ENCODE data around the gene RPL13A.

RPL13A gene

DNA sequence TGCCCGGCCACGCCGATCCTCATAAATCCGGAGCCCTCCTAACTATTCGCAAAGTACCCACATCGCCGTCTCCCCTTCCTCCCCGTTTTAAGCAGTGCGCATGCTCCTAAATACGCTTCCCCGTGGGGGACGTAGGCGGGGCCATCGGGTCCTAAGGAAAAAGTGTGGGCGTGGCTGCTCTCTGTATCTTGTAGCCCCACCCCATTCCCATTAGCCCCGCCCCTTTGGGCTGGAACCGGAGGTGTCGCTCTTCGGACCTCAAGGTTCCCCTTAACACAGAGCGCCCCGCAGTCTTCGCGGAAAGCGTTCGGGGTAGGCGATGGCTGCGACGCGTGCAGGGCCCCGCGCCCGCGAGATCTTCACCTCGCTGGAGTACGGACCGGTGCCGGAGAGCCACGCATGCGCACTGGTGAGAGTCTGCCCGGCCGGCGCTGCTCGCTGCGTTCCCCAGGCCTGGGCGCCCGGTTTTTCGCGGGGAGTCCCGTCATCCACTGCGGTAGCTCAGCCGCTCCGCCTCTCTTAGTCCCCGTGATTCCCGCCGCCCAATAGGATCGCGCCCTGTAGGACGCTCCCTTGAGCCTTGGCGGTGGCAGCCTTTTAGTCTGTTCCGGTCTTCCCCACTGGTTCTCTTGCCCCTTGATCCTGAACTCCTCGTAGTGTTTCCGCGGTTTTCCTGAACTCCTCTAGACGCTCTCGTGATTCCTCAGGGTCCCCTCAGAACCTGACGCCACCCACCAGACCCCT lies 34.2 kb upstream of the RPL13A start, which contains the start of gene ALDH16A1:
ALDH16A1 (plus strand) TSS at position 213 of the 744 bp plus-strand sequence; CDS start at position 320, 107 bp downstream.
- H4K91ac ChIP-seq (ENCODE audit: low read length): peak within 1 kb of the TSS; percentile 79
- under 1% methylated on average over 66 of the region's 66 CpGs for WGBS
- H3K27me3 ChIP-seq (ENCODE audit: control insufficient read depth in 1 of 2, insufficient read depth in 1 of 2, low read length in 2 of 2): no peaks in the 10 kb centered on the region
- H3K79me1 ChIP-seq (replicated peaks; ENCODE audit: low read length, poor library complexity, severe bottlenecking): peaks cover 33% of the 10 kb centered on the region
- H3K4me2 ChIP-seq (ENCODE audit: low read length, poor library complexity, severe bottlenecking): peak within 1 kb of the TSS; percentile 67
- no peak within 1 kb of the TSS for H2BK120ac ChIP-seq (ENCODE audit: low read depth, low read length)
- no peak within 1 kb of the TSS for H3K14ac ChIP-seq (ENCODE audit: low read length in 2 of 2)
- peak within 1 kb of the TSS; percentile 85 to 90 for H3K4ac ChIP-seq (ENCODE audit: low read depth in 1 of 2, low read length in 2 of 2)
- peaks cover 8% of the 10 kb centered on the region for H3K4me1 ChIP-seq (ENCODE audit: control insufficient read depth, insufficient read depth, low read depth, low read length)
- H4K8ac ChIP-seq (ENCODE audit: low read length): peak within 1 kb of the TSS; percentile 95
- H3K9me3 ChIP-seq (ENCODE audit: control insufficient read depth, low read length): no peaks in the 10 kb centered on the region
- no peak within 1 kb of the TSS for H2BK15ac ChIP-seq (ENCODE audit: low read depth, poor library complexity, severe bottlenecking)
- no peak within 1 kb of the TSS for H2BK12ac ChIP-seq (ENCODE audit: low read length in 2 of 2)
- H2BK5ac ChIP-seq (ENCODE audit: low read depth, low read length, poor library complexity, severe bottlenecking): peak within 1 kb of the TSS; percentile 74
- H3K18ac ChIP-seq (ENCODE audit: low read depth in 1 of 2, low read length in 2 of 2): peak within 1 kb of the TSS; percentile 76 to 84
- no peak within 1 kb of the TSS for H3K23ac ChIP-seq (ENCODE audit: low read length in 2 of 2)
- H3K9ac ChIP-seq (ENCODE audit: low read length): peak within 1 kb of the TSS; percentile 98
- H2AK5ac ChIP-seq (ENCODE audit: low read length, severe bottlenecking): peak within 1 kb of the TSS; percentile 54
- peak; percentile 99 for DNase-seq
- peak within 1 kb of the TSS; percentile 95 for H3K27ac ChIP-seq (ENCODE audit: low read length, poor library complexity, severe bottlenecking)
- peak within 1 kb of the TSS; percentile 16 for H2AFZ ChIP-seq (ENCODE audit: low read depth, low read length)
- H3K4me3 ChIP-seq (ENCODE audit: insufficient read depth in 1 of 2, low read depth in 1 of 2, low read length in 2 of 2): peak within 1 kb of the TSS; percentile 59 to 90
- H3K36me3 ChIP-seq (ENCODE audit: control insufficient read depth in 1 of 2, insufficient read depth in 2 of 2, low read depth in 1 of 2, low read length in 2 of 2): peaks cover 9 to 19% of the 10 kb centered on the region in 2 experiments

DNA sequence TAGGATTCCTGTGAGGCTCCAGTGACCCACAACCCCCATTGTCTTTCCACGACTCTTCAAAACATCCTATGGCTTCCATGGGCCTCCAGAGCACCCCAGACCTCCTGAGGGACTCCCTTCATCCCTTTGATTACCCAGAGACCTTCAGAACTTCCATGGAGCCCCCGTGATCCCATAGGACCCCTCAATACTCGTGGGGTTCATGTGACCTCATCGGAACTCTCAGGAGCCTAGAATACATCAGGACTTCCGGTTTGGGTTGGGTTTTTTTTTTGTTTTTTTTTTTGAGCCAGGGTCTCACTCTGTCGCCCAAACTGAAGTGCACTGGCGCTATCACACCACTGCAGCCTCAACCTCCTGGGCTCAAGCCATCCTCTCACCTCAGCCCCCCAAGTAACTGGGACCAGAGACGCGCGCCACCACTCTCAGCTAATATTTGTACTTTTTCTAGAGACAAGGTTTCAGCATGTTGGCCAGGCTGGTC lies 33.6 kb upstream of the RPL13A start:
- Histone ChIP-seq H2BK15ac (ENCODE audit: low read depth, poor library complexity, severe bottlenecking) (no peak overlapping the region), H3K9ac (ENCODE audit: low read length) (peak overlapping the region; percentile 98)
- WGBS: 60% methylated on average over 7 of the region's 10 CpGs

GRCh38 chr19:49455773-49456172 lies 31.6 kb upstream of the RPL13A start:
- no peaks in the 10 kb centered on the region for H3K27me3 ChIP-seq (ENCODE audit: control insufficient read depth in 1 of 2, insufficient read depth in 1 of 2, low read length in 2 of 2)
- no peak overlapping the region for H4K8ac ChIP-seq (ENCODE audit: low read length)
- peaks cover 24% of the 10 kb centered on the region for H3K79me1 ChIP-seq (replicated peaks; ENCODE audit: low read length, poor library complexity, severe bottlenecking)
- H4K91ac ChIP-seq (ENCODE audit: low read length): no peak overlapping the region
- no peak overlapping the region for H2BK15ac ChIP-seq (ENCODE audit: low read depth, poor library complexity, severe bottlenecking)
- H3K14ac ChIP-seq (ENCODE audit: low read length in 2 of 2): no peak overlapping the region
- H3K9ac ChIP-seq (ENCODE audit: low read length): peak overlapping the region; percentile 79
- no peak overlapping the region for H2BK5ac ChIP-seq (ENCODE audit: low read depth, low read length, poor library complexity, severe bottlenecking)
- no peak overlapping the region for H3K23ac ChIP-seq (ENCODE audit: low read length in 2 of 2)
- H3K36me3 ChIP-seq (ENCODE audit: control insufficient read depth in 1 of 2, insufficient read depth in 2 of 2, low read depth in 1 of 2, low read length in 2 of 2): peaks cover 3 to 11% of the 10 kb centered on the region in 2 experiments
- peaks cover 6% of the 10 kb centered on the region for H3K4me1 ChIP-seq (ENCODE audit: control insufficient read depth, insufficient read depth, low read depth, low read length)
- H2AFZ ChIP-seq (ENCODE audit: low read depth, low read length): no peak overlapping the region
- no peak overlapping the region for H3K27ac ChIP-seq (ENCODE audit: low read length, poor library complexity, severe bottlenecking)
- no peak for DNase-seq
- no peak overlapping the region for H3K4me3 ChIP-seq (ENCODE audit: insufficient read depth in 1 of 2, low read depth in 1 of 2, low read length in 2 of 2)
- H3K4ac ChIP-seq (ENCODE audit: low read depth in 1 of 2, low read length in 2 of 2): no peak overlapping the region
- no peak overlapping the region for H2AK5ac ChIP-seq (ENCODE audit: low read length, severe bottlenecking)
- H2BK120ac ChIP-seq (ENCODE audit: low read depth, low read length): no peak overlapping the region
- H2BK12ac ChIP-seq (ENCODE audit: low read length in 2 of 2): no peak overlapping the region
- no peak overlapping the region for H3K18ac ChIP-seq (ENCODE audit: low read depth in 1 of 2, low read length in 2 of 2)
- H3K4me2 ChIP-seq (ENCODE audit: low read length, poor library complexity, severe bottlenecking): no peak overlapping the region
- H3K9me3 ChIP-seq (ENCODE audit: control insufficient read depth, low read length): no peaks in the 10 kb centered on the region
- 96% methylated on average over 5 of the region's 5 CpGs for WGBS

More for the DNA sequence above, 33.6 kb upstream of the RPL13A start:
- Histone ChIP-seq H3K79me1 (replicated peaks; ENCODE audit: low read length, poor library complexity, severe bottlenecking) (peaks cover 32% of the 10 kb centered on the region), H2BK12ac (ENCODE audit: low read length in 2 of 2) (no peak overlapping the region), H3K27ac (ENCODE audit: low read length, poor library complexity, severe bottlenecking) (peak overlapping the region; percentile 95), H3K36me3 (ENCODE audit: control insufficient read depth in 1 of 2, insufficient read depth in 2 of 2, low read depth in 1 of 2, low read length in 2 of 2) (peaks cover 6 to 13% of the 10 kb centered on the region in 2 experiments), H3K4me1 (ENCODE audit: control insufficient read depth, insufficient read depth, low read depth, low read length) (peaks cover 9% of the 10 kb centered on the region), H3K14ac (ENCODE audit: low read length in 2 of 2) (no peak overlapping the region), H2BK120ac (ENCODE audit: low read depth, low read length) (no peak overlapping the region), H3K9me3 (ENCODE audit: control insufficient read depth, low read length) (no peaks in the 10 kb centered on the region), H3K4me2 (ENCODE audit: low read length, poor library complexity, severe bottlenecking) (peak overlapping the region; percentile 67), H3K4me3 (ENCODE audit: insufficient read depth in 1 of 2, low read depth in 1 of 2, low read length in 2 of 2) (peak overlapping the region; percentile 58 to 90), H2AK5ac (ENCODE audit: low read length, severe bottlenecking) (peak overlapping the region; percentile 54), H3K18ac (ENCODE audit: low read depth in 1 of 2, low read length in 2 of 2) (peak overlapping the region in 1 of 2 experiments; percentile 76), H4K91ac (ENCODE audit: low read length) (no peak overlapping the region), H3K4ac (ENCODE audit: low read depth in 1 of 2, low read length in 2 of 2) (peak overlapping the region; percentile 85 to 90), H3K27me3 (ENCODE audit: control insufficient read depth in 1 of 2, insufficient read depth in 1 of 2, low read length in 2 of 2) (no peaks in the 10 kb centered on the region), H2AFZ (ENCODE audit: low read depth, low read length) (no peak overlapping the region), H3K23ac (ENCODE audit: low read length in 2 of 2) (no peak overlapping the region), H2BK5ac (ENCODE audit: low read depth, low read length, poor library complexity, severe bottlenecking) (peak overlapping the region; percentile 74), H4K8ac (ENCODE audit: low read length) (peak overlapping the region; percentile 95)
- DNase-seq: no peak

- H3K9me3 ChIP-seq (ENCODE audit: control insufficient read depth, low read length): no peaks in the 10 kb centered on the region
- no peak overlapping the region for H4K8ac ChIP-seq (ENCODE audit: low read length)
- no peak overlapping the region for H3K4me3 ChIP-seq (ENCODE audit: insufficient read depth in 1 of 2, low read depth in 1 of 2, low read length in 2 of 2)
- H2BK5ac ChIP-seq (ENCODE audit: low read depth, low read length, poor library complexity, severe bottlenecking): no peak overlapping the region
- no peak overlapping the region for H2BK120ac ChIP-seq (ENCODE audit: low read depth, low read length)
- H2AFZ ChIP-seq (ENCODE audit: low read depth, low read length): no peak overlapping the region
- 96% methylated on average over 5 of the region's 5 CpGs for WGBS
- DNase-seq: no peak
- H3K79me1 ChIP-seq (replicated peaks; ENCODE audit: low read length, poor library complexity, severe bottlenecking): peaks cover 24% of the 10 kb centered on the region
- H4K91ac ChIP-seq (ENCODE audit: low read length): no peak overlapping the region
- H3K23ac ChIP-seq (ENCODE audit: low read length in 2 of 2): no peak overlapping the region
- H3K4ac ChIP-seq (ENCODE audit: low read depth in 1 of 2, low read length in 2 of 2): no peak overlapping the region
- no peak overlapping the region for H2AK5ac ChIP-seq (ENCODE audit: low read length, severe bottlenecking)
- H3K14ac ChIP-seq (ENCODE audit: low read length in 2 of 2): no peak overlapping the region
- H3K27ac ChIP-seq (ENCODE audit: low read length, poor library complexity, severe bottlenecking): no peak overlapping the region
- H3K9ac ChIP-seq (ENCODE audit: low read length): peak overlapping the region; percentile 79
- no peak overlapping the region for H2BK12ac ChIP-seq (ENCODE audit: low read length in 2 of 2)
- no peak overlapping the region for H3K4me2 ChIP-seq (ENCODE audit: low read length, poor library complexity, severe bottlenecking)
- no peak overlapping the region for H2BK15ac ChIP-seq (ENCODE audit: low read depth, poor library complexity, severe bottlenecking)
- H3K18ac ChIP-seq (ENCODE audit: low read depth in 1 of 2, low read length in 2 of 2): no peak overlapping the region
- H3K4me1 ChIP-seq (ENCODE audit: control insufficient read depth, insufficient read depth, low read depth, low read length): peaks cover 6% of the 10 kb centered on the region
- H3K27me3 ChIP-seq (ENCODE audit: control insufficient read depth in 1 of 2, insufficient read depth in 1 of 2, low read length in 2 of 2): no peaks in the 10 kb centered on the region
- H3K36me3 ChIP-seq (ENCODE audit: control insufficient read depth in 1 of 2, insufficient read depth in 2 of 2, low read depth in 1 of 2, low read length in 2 of 2): peaks cover 3 to 12% of the 10 kb centered on the region in 2 experiments
These were observed 31.1 kb upstream of the RPL13A start for GRCh38 chr19:49456326-49456725.
